ENCODE measurements around the gene SLC30A2. TPM values are rescaled to one million over a fixed set of nuclear protein-coding genes. Genes with fewer than 3 reads are reported as not detected.

SLC30A2 gene
- total and polyA plus RNA-seq, 2 of the 13 experiments (the other 11 are each of a cell fraction or from before 2014, with no cell fraction given) = not detected

DNA sequence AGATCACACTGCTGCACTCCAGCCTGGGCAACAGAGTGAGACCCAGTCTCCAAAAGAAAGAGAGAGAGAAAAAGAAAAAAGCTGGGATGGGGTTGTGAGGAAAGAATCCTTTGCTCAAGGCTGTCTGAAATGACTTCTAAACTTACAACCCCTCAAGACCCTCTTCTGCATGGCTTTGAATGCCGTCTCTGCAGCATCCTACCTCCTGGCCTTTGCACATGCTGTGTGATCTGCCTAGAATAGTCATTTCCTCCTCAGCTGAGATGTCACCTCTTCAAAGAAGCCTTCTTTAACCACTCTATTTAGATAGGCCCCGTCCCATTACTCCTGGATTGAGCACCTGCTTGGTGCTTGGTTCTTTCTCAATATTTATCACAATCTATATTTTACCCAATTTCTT, 38.9 kb upstream of the SLC30A2 start (continued):
- TF ChIP-seq, protein P1, sequence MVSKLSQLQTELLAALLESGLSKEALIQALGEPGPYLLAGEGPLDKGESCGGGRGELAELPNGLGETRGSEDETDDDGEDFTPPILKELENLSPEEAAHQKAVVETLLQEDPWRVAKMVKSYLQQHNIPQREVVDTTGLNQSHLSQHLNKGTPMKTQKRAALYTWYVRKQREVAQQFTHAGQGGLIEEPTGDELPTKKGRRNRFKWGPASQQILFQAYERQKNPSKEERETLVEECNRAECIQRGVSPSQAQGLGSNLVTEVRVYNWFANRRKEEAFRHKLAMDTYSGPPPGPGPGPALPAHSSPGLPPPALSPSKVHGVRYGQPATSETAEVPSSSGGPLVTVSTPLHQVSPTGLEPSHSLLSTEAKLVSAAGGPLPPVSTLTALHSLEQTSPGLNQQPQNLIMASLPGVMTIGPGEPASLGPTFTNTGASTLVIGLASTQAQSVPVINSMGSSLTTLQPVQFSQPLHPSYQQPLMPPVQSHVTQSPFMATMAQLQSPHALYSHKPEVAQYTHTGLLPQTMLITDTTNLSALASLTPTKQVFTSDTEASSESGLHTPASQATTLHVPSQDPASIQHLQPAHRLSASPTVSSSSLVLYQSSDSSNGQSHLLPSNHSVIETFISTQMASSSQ (IDR thresholded peaks at IDR 0.05; ENCODE audit: low read depth) = no peak
- TF ChIP-seq, protein P1 (CRISPR knock-in tag; IDR thresholded peaks at IDR 0.05; ENCODE audit: borderline replicate concordance) = no peak
- TF ChIP-seq, protein P2, sequence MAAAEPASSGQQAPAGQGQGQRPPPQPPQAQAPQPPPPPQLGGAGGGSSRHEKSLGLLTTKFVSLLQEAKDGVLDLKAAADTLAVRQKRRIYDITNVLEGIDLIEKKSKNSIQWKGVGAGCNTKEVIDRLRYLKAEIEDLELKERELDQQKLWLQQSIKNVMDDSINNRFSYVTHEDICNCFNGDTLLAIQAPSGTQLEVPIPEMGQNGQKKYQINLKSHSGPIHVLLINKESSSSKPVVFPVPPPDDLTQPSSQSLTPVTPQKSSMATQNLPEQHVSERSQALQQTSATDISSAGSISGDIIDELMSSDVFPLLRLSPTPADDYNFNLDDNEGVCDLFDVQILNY (CRISPR knock-in tag; conservative IDR thresholded peaks at IDR 0.05) = no peak
- TF ChIP-seq REXO4 (CRISPR knock-in tag; IDR thresholded peaks at IDR 0.05; ENCODE audit: borderline replicate concordance) (no peak), ZNF782 (CRISPR knock-in tag; IDR thresholded peaks at IDR 0.05; ENCODE audit: borderline replicate concordance) (no peak)

DNA sequence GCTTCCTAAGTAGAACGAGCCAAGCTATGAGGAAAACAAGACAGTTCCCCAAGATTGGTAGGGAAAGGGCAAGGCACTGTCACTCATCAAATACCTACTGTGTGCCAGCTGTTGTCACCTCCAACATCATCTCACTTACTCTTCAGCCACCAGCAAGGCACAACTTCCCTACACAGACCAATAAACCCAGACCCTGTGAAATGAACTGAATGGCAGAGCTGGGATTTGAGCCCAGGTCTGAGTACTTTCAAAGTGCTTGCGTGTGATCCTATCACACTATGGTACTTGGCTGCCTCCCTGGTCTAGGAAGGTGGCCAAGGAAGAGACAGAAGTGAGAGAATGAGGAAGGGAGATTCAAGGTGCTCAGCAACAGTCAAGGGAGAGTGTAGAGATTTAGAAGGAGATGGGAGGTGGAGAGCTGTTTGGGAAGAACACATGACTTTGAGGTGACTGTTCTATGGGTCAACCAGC, 38.2 kb upstream of the SLC30A2 start:
- WGBS (ENCODE audit: low lambda C conversion rate) = 0% methylated on average over 2 of the region's 2 CpGs
- ChIA-PET CTCF (ENCODE audit: low intra/inter-chr PET ratio, low total read pairs) (no interaction called here), POLR2A (no interaction called here)
- no peak overlapping the region for H3K9ac ChIP-seq (ENCODE audit: insufficient read depth, low read depth, low read length)
- ATAC-seq (no peak), FAIRE-seq (no peak), DNase-seq (ENCODE audit: low spot score) (no peak)
- no peak for TF ChIP-seq KLF9 (CRISPR knock-in tag; IDR thresholded peaks at IDR 0.05; ENCODE audit: low read depth)
- no peak for TF ChIP-seq ZMYM4 (CRISPR knock-in tag; IDR thresholded peaks at IDR 0.05)
- no peaks in the 10 kb centered on the region for H3K36me3 ChIP-seq (replicated peaks in 1 of 2; ENCODE audit: control insufficient read depth in 1 of 2, insufficient read depth in 2 of 2, low read length in 2 of 2)
- H3K79me2 ChIP-seq (ENCODE audit: insufficient read depth, low read length) = no peaks in the 10 kb centered on the region
- intact Hi-C loops (cut with micrococcal nuclease; ENCODE audit: unreplicated experiment) = no loop called here
- in situ Hi-C loops (cut with HindIII; ENCODE audit: extremely low pct_ligation_motif_present, low pct_unique_long_range_greater_than_20kb) = no loop called here
- no peak overlapping the region for H3K4me3 ChIP-seq (replicated peaks in 1 of 3; ENCODE audit: insufficient read depth in 1 of 3, low read depth in 2 of 3, low read length in 3 of 3)
- H3K4me2 ChIP-seq (ENCODE audit: low read depth, low read length) = no peak overlapping the region
- H2AFZ ChIP-seq (ENCODE audit: low read length) = no peak overlapping the region
- no TSS peak for BruUV-seq (replicated peaks)
- H4K20me1 ChIP-seq (ENCODE audit: insufficient read depth, low read length) = no peaks in the 10 kb centered on the region
- no peaks in the 10 kb centered on the region for H3K9me3 ChIP-seq (ENCODE audit: low read length)
- H3K27ac ChIP-seq (ENCODE audit: extremely low read length, insufficient read depth, low read length) = no peak overlapping the region
- H3K4me1 ChIP-seq (ENCODE audit: insufficient read depth, low read length) = no peaks in the 10 kb centered on the region
- H3K27me3 ChIP-seq (ENCODE audit: control insufficient read depth in 1 of 2, insufficient read depth in 2 of 2, low read length in 2 of 2) = no peaks in the 10 kb centered on the region; a peak in 2 of 5 replicates
